SK-N-SH treated with all-trans-retinoic acid at 6 μM for 48 hours (cell line): ENCODE measurements around the gene TBC1D9.

ENCODE experiments used
- ATAC-seq: fragments of 200-7000 bp; cut with Tn5 transposase; 3 replicates; pipeline ENCODE4 v1.9.1; 2020; ENCODE audit warnings: mild to moderate bottlenecking, moderate library complexity
- ARNTL ChIP-seq: fragments of 450-650 bp; formaldehyde crosslinking; IDR thresholded peaks from 2 replicates; pipeline ENCODE4 v1.5.0; 2020; ENCODE audit warnings: low read depth, mild to moderate bottlenecking, moderate library complexity, borderline replicate concordance
- BACH2 ChIP-seq: fragments of 250-450 bp; sonication (Bioruptor Pico); IDR thresholded peaks from 2 replicates; pipeline ENCODE4 v1.9.0; 2021; ENCODE audit warnings: mild to moderate bottlenecking, borderline replicate concordance
- GLIS3 ChIP-seq: fragments of 250-450 bp; sonication (Bioruptor Pico); IDR thresholded peaks from 2 replicates; pipeline ENCODE4 v1.5.0; 2020; ENCODE audit warnings: mild to moderate bottlenecking, moderate library complexity
- ISL1 ChIP-seq: fragments of 250-450 bp; sonication (Bioruptor Pico); IDR thresholded peaks from 2 replicates; pipeline ENCODE4 v2.1.2; 2022; ENCODE audit warnings: mild to moderate bottlenecking, moderate library complexity
- OSR1 ChIP-seq: fragments of 250-450 bp; sonication (Bioruptor Pico); IDR thresholded peaks from 2 replicates; pipeline ENCODE4 v1.8.0; 2022; ENCODE audit warnings: moderate library complexity, mild to moderate bottlenecking, inconsistent platforms
- PPARA ChIP-seq: fragments of 250-450 bp; sonication (Bioruptor Pico); IDR thresholded peaks from 2 replicates; pipeline ENCODE4 v1.5.0; 2020; ENCODE audit warnings: mild to moderate bottlenecking, borderline replicate concordance
- SNAI2 ChIP-seq: fragments of 250-450 bp; sonication (Bioruptor Pico); IDR thresholded peaks from 2 replicates; pipeline ENCODE4 v1.5.0; 2020; ENCODE audit warnings: mild to moderate bottlenecking, moderate library complexity
- TCF4 ChIP-seq: fragments of 250-450 bp; sonication (Bioruptor Pico); IDR thresholded peaks from 2 replicates; pipeline ENCODE4 v1.8.0; 2021; ENCODE audit warnings: mild to moderate bottlenecking, moderate library complexity, borderline replicate concordance
- TOX ChIP-seq: fragments of 250-450 bp; sonication (Bioruptor Pico); IDR thresholded peaks from 2 replicates; pipeline ENCODE4 v1.8.0; 2021; ENCODE audit warnings: mild to moderate bottlenecking, moderate library complexity, borderline replicate concordance
- ZC3H10 ChIP-seq: fragments of 250-450 bp; sonication (Bioruptor Pico); IDR thresholded peaks from 2 replicates; pipeline ENCODE4 v1.5.1; 2021; ENCODE audit warnings: mild to moderate bottlenecking, moderate library complexity
- ZFP30 ChIP-seq: fragments of 450-650 bp; formaldehyde crosslinking; IDR thresholded peaks from 2 replicates; pipeline ENCODE4 v1.5.0; 2022; ENCODE audit warnings: mild to moderate bottlenecking, moderate library complexity
- ZNF565 ChIP-seq: fragments of 450-650 bp; formaldehyde crosslinking; conservative IDR thresholded peaks from 2 replicates; pipeline ENCODE4 v1.5.0; 2020; ENCODE audit warnings: low read depth, mild to moderate bottlenecking, moderate library complexity
- ZNF70 ChIP-seq: fragments of 450-650 bp; formaldehyde crosslinking; IDR thresholded peaks from 2 replicates; pipeline ENCODE4 v1.5.0; 2020; ENCODE audit warnings: mild to moderate bottlenecking, moderate library complexity
- ZNF8 ChIP-seq: fragments of 450-650 bp; formaldehyde crosslinking; IDR thresholded peaks from 2 replicates; pipeline ENCODE4 v1.5.0; 2020; ENCODE audit warnings: mild to moderate bottlenecking, moderate library complexity
- TF ChIP-seq, protein P1 (sequence below): fragments of 250-450 bp; sonication (Bioruptor Pico); IDR thresholded peaks from 2 replicates; pipeline ENCODE4 v1.5.0; 2020; ENCODE audit warnings: mild to moderate bottlenecking, moderate library complexity
- TF ChIP-seq, protein P2 (sequence below): fragments of 250-450 bp; sonication (Bioruptor Pico); IDR thresholded peaks from 2 replicates; pipeline ENCODE4 v1.8.0; 2020; ENCODE audit warnings: mild to moderate bottlenecking, moderate library complexity, borderline replicate concordance
- TF ChIP-seq, protein P3 (sequence below): fragments of 250-450 bp; sonication (Bioruptor Pico); IDR thresholded peaks from 2 replicates; pipeline ENCODE4 v1.8.0; 2021; ENCODE audit warnings: low read depth, mild to moderate bottlenecking, moderate library complexity, borderline replicate concordance
- TF ChIP-seq, protein P4 (sequence below): fragments of 250-450 bp; sonication (Bioruptor Pico); IDR thresholded peaks from 2 replicates; pipeline ENCODE4 v1.5.1; 2020; ENCODE audit warnings: low read depth, mild to moderate bottlenecking, moderate library complexity

TBC1D9 gene

DNA sequence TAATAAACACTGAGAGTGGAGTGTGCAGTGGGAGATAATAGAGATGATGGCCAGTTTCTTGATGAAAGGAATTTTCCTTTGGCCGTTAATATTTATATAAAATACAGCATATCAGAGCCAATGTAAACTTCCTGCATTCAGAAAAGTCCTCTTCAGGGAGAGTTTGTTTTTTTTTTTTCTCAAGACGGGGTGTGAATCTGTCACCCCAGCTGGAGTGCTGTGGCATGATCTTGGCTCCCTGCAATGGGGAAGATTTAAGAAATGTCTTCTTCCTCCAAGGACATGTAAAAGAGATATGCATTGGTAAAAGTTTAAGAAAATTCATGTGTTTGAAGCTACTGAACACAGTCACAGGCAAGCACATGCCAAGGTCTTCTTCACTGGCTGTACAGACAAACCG is 25.4 kb upstream of the TBC1D9 start:
- no peak for TF ChIP-seq ZNF565 (CRISPR knock-in tag)
- TF ChIP-seq, protein P1, sequence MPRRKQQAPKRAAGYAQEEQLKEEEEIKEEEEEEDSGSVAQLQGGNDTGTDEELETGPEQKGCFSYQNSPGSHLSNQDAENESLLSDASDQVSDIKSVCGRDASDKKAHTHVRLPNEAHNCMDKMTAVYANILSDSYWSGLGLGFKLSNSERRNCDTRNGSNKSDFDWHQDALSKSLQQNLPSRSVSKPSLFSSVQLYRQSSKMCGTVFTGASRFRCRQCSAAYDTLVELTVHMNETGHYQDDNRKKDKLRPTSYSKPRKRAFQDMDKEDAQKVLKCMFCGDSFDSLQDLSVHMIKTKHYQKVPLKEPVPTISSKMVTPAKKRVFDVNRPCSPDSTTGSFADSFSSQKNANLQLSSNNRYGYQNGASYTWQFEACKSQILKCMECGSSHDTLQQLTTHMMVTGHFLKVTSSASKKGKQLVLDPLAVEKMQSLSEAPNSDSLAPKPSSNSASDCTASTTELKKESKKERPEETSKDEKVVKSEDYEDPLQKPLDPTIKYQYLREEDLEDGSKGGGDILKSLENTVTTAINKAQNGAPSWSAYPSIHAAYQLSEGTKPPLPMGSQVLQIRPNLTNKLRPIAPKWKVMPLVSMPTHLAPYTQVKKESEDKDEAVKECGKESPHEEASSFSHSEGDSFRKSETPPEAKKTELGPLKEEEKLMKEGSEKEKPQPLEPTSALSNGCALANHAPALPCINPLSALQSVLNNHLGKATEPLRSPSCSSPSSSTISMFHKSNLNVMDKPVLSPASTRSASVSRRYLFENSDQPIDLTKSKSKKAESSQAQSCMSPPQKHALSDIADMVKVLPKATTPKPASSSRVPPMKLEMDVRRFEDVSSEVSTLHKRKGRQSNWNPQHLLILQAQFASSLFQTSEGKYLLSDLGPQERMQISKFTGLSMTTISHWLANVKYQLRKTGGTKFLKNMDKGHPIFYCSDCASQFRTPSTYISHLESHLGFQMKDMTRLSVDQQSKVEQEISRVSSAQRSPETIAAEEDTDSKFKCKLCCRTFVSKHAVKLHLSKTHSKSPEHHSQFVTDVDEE (CRISPR knock-in tag), result no peak
- TF ChIP-seq ZNF70 (CRISPR knock-in tag), result no peak
- no peak for TF ChIP-seq PPARA (CRISPR knock-in tag)
- no peak for TF ChIP-seq ISL1 (CRISPR knock-in tag)
- TF ChIP-seq, protein P2, sequence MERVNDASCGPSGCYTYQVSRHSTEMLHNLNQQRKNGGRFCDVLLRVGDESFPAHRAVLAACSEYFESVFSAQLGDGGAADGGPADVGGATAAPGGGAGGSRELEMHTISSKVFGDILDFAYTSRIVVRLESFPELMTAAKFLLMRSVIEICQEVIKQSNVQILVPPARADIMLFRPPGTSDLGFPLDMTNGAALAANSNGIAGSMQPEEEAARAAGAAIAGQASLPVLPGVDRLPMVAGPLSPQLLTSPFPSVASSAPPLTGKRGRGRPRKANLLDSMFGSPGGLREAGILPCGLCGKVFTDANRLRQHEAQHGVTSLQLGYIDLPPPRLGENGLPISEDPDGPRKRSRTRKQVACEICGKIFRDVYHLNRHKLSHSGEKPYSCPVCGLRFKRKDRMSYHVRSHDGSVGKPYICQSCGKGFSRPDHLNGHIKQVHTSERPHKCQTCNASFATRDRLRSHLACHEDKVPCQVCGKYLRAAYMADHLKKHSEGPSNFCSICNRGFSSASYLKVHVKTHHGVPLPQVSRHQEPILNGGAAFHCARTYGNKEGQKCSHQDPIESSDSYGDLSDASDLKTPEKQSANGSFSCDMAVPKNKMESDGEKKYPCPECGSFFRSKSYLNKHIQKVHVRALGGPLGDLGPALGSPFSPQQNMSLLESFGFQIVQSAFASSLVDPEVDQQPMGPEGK (CRISPR knock-in tag), result no peak
- no peak for TF ChIP-seq BACH2 (CRISPR knock-in tag)
- TF ChIP-seq, protein P3, sequence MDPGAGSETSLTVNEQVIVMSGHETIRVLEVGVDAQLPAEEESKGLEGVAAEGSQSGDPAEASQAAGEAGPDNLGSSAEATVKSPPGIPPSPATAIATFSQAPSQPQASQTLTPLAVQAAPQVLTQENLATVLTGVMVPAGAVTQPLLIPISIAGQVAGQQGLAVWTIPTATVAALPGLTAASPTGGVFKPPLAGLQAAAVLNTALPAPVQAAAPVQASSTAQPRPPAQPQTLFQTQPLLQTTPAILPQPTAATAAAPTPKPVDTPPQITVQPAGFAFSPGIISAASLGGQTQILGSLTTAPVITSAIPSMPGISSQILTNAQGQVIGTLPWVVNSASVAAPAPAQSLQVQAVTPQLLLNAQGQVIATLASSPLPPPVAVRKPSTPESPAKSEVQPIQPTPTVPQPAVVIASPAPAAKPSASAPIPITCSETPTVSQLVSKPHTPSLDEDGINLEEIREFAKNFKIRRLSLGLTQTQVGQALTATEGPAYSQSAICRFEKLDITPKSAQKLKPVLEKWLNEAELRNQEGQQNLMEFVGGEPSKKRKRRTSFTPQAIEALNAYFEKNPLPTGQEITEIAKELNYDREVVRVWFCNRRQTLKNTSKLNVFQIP (CRISPR knock-in tag), result no peak
- ATAC-seq, result no peak

DNA sequence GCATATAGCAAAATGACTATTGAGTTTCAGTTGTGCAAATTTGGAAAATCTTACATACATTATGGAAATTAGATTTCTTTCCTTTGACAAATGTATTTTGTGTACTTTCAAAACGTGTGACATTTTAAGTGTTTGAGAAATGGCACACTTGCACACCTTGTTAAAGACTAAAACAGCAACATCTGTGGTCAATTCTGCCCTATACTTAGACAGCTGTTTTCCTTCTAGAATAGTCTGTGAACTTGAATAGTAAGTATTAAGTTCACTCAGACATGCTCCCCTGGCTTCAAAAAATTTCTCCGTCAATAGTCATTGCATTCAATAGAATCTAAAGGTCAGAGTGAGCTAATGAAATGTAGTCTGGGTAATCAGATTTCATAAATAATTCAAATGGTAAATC is 21.7 kb upstream of the TBC1D9 start:
- TF ChIP-seq GLIS3 (CRISPR knock-in tag) (no peak), ZC3H10 (CRISPR knock-in tag) (no peak), ZNF565 (CRISPR knock-in tag) (no peak), SNAI2 (CRISPR knock-in tag) (no peak), ZFP30 (CRISPR knock-in tag) (no peak), TCF4 (CRISPR knock-in tag) (no peak), ZNF70 (CRISPR knock-in tag) (no peak), BACH2 (CRISPR knock-in tag) (no peak), ARNTL (CRISPR knock-in tag) (no peak), ISL1 (CRISPR knock-in tag) (no peak), PPARA (CRISPR knock-in tag) (no peak), ZNF8 (no peak)
- TF ChIP-seq, protein P2 (CRISPR knock-in tag), result no peak
- TF ChIP-seq, protein P1 (CRISPR knock-in tag), result no peak
- ATAC-seq, result no peak

DNA sequence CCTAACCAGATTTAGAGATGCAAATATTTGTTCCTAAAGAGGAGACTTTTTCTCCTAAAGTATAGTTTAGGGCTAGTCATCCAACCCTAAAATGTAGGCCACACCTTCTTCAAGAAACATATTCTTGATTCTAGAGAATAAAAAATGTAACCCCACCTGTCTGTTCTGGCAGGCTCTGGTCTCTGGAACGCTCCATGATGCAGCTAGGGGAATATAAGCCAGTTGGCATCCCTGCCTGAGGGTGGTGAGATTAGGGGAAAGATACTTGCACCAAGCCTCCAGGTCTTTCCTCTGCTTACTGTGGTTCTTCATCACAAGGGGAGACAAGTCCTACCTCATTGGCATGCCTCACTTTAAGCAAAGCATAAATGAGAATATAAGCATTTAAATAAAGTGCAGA is 21.2 kb upstream of the TBC1D9 start:
- no peak for ATAC-seq
- TF ChIP-seq, protein P2 (CRISPR knock-in tag), result no peak
- no peak for TF ChIP-seq OSR1 (CRISPR knock-in tag)
- TF ChIP-seq ZC3H10 (CRISPR knock-in tag), result no peak
- TF ChIP-seq, protein P4, sequence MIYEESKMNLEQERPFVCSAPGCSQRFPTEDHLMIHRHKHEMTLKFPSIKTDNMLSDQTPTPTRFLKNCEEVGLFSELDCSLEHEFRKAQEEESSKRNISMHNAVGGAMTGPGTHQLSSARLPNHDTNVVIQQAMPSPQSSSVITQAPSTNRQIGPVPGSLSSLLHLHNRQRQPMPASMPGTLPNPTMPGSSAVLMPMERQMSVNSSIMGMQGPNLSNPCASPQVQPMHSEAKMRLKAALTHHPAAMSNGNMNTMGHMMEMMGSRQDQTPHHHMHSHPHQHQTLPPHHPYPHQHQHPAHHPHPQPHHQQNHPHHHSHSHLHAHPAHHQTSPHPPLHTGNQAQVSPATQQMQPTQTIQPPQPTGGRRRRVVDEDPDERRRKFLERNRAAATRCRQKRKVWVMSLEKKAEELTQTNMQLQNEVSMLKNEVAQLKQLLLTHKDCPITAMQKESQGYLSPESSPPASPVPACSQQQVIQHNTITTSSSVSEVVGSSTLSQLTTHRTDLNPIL (CRISPR knock-in tag), result no peak
- TF ChIP-seq GLIS3 (CRISPR knock-in tag), result no peak
- no peak for TF ChIP-seq ARNTL (CRISPR knock-in tag)
- TF ChIP-seq BACH2 (CRISPR knock-in tag), result no peak
- TF ChIP-seq TOX (CRISPR knock-in tag), result no peak
